Stimulated activated naive CD8-positive, alpha-beta T cell treated with anti-CD3 and anti-CD28 coated beads, Interleukin-15, amount 100 ng/mL, for 72 hours (primary cell): Measurements from ENCODE around the gene GUCY2D.

Experiments used
- ATAC-seq: fragments of 150-1000 bp; cut with Tn5 transposase; 2 replicates; pipeline ENCODE4 v1.10.0; 2021; ENCODE audit warnings: mild to moderate bottlenecking, moderate library complexity
- DNase-seq, 2 donors: peaks; one replicate each; pipeline ENCODE4 v3.0.0; 2021 to 2022
- H3K27ac Mint-ChIP-seq, 2 donors: one replicate each; pipeline ENCODE4 v1.8.0; 2022; ENCODE audit warnings: mild to moderate bottlenecking in 2 of 2, mixed read lengths in 2 of 2, moderate library complexity in 2 of 2
- H3K27me3 Mint-ChIP-seq: one replicate; pipeline ENCODE4 v1.8.0; 2022; ENCODE audit warnings: mixed read lengths
- H3K4me1 Mint-ChIP-seq: one replicate; pipeline ENCODE4 v1.8.0; 2022; ENCODE audit warnings: mild to moderate bottlenecking, mixed read lengths
- H3K4me3 Mint-ChIP-seq, 2 donors: one replicate each; pipeline ENCODE4 v1.8.0; 2022; ENCODE audit warnings: mild to moderate bottlenecking in 2 of 2, mixed read lengths in 2 of 2, moderate library complexity in 1 of 2
- H3K9me3 Mint-ChIP-seq, 2 donors: one replicate each; pipeline ENCODE4 v1.8.0; 2022; ENCODE audit warnings: mixed read lengths in 2 of 2

Gene GUCY2D

DNA sequence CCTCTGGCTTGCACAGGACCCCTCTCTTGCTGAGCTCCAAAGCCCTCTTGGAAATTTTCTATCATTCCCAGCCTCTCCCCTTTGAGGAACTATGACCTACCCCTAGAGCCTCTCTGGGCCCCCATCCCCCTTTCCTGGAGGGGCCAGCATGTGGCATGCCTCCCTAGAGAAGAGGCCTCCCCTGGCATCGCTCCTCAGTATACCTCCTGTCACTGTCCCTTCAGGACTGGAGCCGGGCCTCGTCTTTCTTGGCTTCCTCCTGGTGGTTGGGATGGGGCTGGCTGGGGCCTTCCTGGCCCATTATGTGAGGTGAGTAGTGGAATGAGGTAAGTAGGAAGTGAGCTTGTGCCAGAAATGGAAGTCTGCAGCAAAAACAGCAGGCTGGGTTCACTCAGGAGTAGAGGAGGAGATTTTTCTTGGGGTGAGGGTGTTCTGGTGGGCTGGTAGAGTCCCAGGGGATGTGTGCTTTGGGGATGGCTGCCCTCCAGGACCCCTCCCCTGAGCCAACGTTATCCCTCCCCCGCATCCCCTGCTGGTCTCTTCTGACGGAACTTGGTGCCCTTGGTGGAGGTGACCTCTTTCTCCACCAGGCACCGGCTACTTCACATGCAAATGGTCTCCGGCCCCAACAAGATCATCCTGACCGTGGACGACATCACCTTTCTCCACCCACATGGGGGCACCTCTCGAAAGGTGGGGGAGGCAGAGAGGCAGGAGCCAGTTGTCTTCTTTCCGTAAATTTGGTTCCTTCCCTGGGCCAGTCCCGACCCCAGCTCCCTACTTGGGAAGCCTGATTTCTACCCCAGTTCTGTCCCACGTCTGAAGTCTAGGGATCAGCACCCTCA is 4.6 kb downstream of the GUCY2D start:
- ATAC-seq = no peak
- Mint-ChIP-seq H3K4me3 (no peak overlapping the region), H3K27me3 (peaks cover 29% of the 10 kb centered on the region), H3K9me3 (no peaks in the 10 kb centered on the region), H3K27ac (no peak overlapping the region), H3K4me1 (peaks cover 6% of the 10 kb centered on the region)
- DNase-seq = no peak

DNA sequence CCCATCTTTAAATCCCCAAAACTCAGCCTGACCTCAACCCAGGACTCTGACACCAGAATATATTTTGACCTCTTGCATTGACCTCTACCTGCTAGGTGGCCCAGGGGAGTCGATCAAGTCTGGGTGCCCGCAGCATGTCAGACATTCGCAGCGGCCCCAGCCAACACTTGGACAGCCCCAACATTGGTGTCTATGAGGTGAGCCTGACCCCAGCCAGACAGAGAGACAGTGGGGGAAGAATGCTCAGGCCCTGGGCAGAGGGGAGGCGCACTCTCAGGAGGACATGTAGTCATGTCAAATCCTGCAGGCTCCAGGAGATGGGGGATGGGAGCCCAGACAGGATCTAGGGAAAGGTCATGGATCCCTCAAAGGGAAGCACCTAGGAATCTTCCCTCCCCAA is 5.4 kb downstream of the GUCY2D start:
- Mint-ChIP-seq H3K27me3 (peaks cover 23% of the 10 kb centered on the region), H3K4me3 (no peak overlapping the region), H3K9me3 (no peaks in the 10 kb centered on the region), H3K4me1 (no peaks in the 10 kb centered on the region), H3K27ac (no peak overlapping the region)
- ATAC-seq (no peak), DNase-seq (no peak)

- H3K4me3 Mint-ChIP-seq = no peak overlapping the region
- no peak overlapping the region for H3K27ac Mint-ChIP-seq
- peaks cover 21% of the 10 kb centered on the region for H3K4me1 Mint-ChIP-seq
- peaks cover 33% of the 10 kb centered on the region for H3K27me3 Mint-ChIP-seq
- no peak for ATAC-seq
- no peaks in the 10 kb centered on the region for H3K9me3 Mint-ChIP-seq
- DNase-seq = no peak
These were observed 9.7 kb downstream of the GUCY2D start for GRCh38 chr17:8012045-8012580.

DNA sequence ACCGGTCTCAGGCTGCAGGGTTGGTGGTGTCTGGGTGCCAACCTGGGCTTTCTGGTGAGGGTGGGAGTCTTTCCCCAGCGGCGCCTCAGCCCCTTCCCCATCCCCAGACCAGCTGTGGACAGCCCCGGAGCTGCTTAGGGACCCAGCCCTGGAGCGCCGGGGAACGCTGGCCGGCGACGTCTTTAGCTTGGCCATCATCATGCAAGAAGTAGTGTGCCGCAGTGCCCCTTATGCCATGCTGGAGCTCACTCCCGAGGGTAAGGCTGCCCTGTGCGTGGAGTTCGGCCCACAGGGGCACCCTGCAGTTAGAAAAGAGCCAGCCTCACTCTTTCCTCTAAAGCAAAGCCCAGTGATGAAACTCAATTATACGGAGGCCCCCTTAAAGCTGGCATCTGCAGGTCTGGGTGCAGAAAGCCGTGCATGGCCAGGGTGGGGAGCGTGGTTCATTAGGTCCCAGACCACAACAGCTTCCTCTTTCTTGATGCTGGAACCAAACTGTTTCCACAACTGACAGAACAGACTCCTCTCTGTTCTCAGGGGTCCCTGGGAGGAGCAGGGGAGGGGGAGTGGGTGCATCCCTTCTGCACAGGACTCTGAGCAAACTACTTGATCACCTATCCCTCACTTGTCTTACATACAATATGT is 10.7 kb downstream of the GUCY2D start:
- ATAC-seq (no peak), DNase-seq (no peak)
- Mint-ChIP-seq H3K27ac (no peak overlapping the region), H3K27me3 (peaks cover 38% of the 10 kb centered on the region), H3K4me3 (no peak overlapping the region), H3K9me3 (no peaks in the 10 kb centered on the region), H3K4me1 (peaks cover 26% of the 10 kb centered on the region)

DNA sequence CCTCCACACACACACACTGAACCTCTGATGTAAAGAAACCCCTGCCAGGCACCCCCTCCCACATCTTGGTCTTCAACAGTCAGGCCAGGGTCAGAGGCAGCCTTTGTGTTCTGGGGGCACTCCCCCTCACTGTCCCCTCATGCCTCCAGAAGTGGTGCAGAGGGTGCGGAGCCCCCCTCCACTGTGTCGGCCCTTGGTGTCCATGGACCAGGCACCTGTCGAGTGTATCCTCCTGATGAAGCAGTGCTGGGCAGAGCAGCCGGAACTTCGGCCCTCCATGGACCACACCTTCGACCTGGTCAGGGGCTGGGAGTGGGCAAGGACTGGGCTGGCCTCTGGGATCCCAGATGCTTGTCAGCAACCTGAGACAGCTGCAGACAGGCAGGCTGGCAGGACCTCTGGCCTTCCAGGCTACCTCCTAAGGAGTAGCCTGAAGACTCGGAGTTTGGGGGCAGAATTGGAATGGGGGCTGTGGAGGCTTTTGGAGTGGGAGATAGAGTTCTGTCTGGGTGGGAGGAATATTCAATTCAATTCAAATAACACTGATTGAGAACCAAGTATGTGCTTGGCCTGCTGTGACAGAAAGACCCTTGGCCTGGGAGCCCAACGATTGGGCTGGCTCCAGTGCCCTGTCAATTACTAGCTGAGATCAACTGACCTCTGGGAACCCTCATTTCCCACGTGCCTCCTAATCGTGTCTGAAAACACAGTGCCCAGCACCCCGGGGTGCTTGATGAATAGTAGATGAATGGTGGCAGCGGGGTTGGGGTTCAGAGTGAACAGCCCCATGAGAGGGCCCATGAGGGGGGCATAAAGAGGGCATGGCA is 11.5 kb downstream of the GUCY2D start:
- no peak for ATAC-seq

DNA sequence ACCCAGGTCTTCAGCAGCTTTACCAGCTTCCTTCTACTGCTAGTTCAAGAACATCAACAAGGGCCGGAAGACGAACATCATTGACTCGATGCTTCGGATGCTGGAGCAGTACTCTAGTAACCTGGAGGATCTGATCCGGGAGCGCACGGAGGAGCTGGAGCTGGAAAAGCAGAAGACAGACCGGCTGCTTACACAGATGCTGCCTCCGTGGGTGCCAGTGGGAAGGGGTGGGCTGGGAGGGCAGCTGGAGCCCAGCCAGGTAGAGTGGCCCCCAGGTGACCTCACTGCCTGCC is 12.1 kb downstream of the GUCY2D start:
- no peak overlapping the region for H3K27ac Mint-ChIP-seq
- H3K27me3 Mint-ChIP-seq = peaks cover 46% of the 10 kb centered on the region
- ATAC-seq = no peak
- H3K9me3 Mint-ChIP-seq = no peaks in the 10 kb centered on the region
- no peak for DNase-seq
- H3K4me1 Mint-ChIP-seq = peaks cover 31% of the 10 kb centered on the region
- no peak overlapping the region for H3K4me3 Mint-ChIP-seq

More for the DNA sequence above, 11.5 kb downstream of the GUCY2D start:
- no peak for DNase-seq
- peaks cover 46% of the 10 kb centered on the region for H3K27me3 Mint-ChIP-seq
- no peaks in the 10 kb centered on the region for H3K9me3 Mint-ChIP-seq
- H3K27ac Mint-ChIP-seq = no peak overlapping the region
- peaks cover 27% of the 10 kb centered on the region for H3K4me1 Mint-ChIP-seq
- no peak overlapping the region for H3K4me3 Mint-ChIP-seq

DNA sequence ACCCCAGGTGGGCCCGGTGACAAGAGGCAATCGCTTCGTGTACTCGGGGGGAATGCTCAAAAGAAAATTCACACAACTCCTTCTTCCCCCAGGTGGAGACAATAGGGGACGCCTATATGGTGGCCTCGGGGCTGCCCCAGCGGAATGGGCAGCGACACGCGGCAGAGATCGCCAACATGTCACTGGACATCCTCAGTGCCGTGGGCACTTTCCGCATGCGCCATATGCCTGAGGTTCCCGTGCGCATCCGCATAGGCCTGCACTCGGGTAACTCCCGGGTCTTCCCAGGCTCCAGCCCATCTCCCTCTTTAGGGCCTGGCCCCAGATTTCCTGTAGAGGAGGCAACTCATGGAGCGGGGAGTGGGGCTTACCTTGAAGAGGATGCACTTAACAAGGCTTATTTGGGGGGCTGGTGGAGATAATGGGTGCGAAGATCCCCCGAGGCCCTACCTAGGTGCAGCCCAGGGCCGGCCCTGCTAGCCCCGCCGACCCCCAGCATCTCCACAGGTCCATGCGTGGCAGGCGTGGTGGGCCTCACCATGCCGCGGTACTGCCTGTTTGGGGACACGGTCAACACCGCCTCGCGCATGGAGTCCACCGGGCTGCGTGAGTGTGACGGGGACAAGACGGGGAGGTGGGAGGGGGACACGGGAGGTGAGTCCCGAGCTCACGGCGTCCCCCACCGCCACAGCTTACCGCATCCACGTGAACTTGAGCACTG is 13.0 kb downstream of the GUCY2D start:
- DNase-seq (no peak), ATAC-seq (no peak)
- Mint-ChIP-seq H3K4me1 (peaks cover 35% of the 10 kb centered on the region), H3K9me3 (no peaks in the 10 kb centered on the region), H3K27me3 (peaks cover 46% of the 10 kb centered on the region), H3K4me3 (peak overlapping the region in 1 of 2 donors; percentile 18), H3K27ac (no peak overlapping the region)

DNA sequence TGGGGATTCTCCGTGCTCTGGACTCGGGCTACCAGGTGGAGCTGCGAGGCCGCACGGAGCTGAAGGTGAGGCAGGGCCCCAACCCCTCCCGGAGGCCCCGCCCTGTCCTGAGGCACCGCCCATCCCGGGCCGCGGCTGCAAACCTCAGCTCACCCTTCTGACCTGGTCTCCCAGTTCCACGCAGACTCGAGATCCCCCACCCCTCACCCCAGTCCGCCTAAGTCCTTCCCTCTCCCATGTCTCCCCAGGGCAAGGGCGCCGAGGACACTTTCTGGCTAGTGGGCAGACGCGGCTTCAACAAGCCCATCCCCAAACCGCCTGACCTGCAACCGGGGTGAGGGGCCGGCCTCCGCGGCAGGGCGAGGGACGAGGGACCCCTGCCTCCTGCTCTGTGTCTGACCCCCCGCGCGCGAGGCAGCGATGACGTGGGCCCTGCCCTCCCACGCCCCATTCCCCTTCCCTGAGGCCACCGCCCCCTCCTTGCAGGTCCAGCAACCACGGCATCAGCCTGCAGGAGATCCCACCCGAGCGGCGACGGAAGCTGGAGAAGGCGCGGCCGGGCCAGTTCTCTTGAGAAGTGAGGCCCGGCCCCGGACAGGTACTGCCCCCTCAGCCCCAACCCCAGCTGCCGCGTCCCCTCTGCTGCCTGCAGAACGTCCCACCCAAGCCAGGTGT is 13.7 kb downstream of the GUCY2D start:
- Mint-ChIP-seq H3K27me3 (peaks cover 46% of the 10 kb centered on the region), H3K4me3 (peak overlapping the region; percentile 78 to 88), H3K4me1 (peaks cover 35% of the 10 kb centered on the region), H3K9me3 (no peaks in the 10 kb centered on the region), H3K27ac (no peak overlapping the region)
- no peak for DNase-seq
- peak; percentile 42 for ATAC-seq

DNA sequence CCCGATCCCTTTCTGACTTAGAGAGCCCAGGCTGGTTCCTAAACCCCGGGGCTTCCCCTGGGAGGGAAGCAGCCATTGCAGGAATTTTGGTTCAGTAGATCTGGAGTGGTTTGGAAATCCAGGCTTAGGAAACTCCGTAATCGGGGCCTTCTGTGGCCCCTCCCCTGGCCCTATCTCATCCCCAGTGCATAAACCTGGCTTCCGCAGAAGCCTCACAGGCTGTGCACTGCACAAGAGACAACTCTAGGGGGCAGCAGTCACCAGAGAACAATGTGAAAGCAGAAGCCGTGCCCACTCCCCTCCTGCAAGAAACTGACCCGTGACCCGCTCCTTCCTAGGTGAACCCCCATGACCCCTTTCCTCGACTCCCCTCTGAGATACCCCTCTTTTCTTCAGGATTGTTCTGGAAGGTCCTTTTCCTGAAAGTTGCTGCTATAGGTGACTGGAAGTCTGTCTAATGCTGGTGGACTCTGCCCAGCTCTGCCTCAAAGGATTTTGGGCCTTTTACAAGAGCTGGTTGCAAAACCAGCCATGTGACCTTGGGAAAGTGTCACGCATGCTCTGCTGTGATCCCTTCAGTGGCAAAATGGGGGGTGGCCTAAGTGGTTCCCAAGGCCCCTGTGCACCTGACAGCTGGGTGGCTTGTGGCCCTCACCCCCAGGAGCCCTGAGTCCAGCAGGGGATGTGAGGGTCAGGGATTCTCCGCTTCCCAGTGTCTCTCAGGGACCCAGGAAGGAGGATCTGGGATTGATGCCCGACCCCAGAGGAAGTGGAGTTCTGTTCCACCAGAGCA is 14.4 kb downstream of the GUCY2D start:
- Mint-ChIP-seq H3K9me3 (no peaks in the 10 kb centered on the region), H3K4me1 (peaks cover 35% of the 10 kb centered on the region), H3K4me3 (peak overlapping the region; percentile 78 to 88), H3K27me3 (peaks cover 50% of the 10 kb centered on the region), H3K27ac (peak overlapping the region in 1 of 2 donors; percentile 75)
- peak; percentile 86 for ATAC-seq
- peak; percentile 59 to 67 for DNase-seq

DNA sequence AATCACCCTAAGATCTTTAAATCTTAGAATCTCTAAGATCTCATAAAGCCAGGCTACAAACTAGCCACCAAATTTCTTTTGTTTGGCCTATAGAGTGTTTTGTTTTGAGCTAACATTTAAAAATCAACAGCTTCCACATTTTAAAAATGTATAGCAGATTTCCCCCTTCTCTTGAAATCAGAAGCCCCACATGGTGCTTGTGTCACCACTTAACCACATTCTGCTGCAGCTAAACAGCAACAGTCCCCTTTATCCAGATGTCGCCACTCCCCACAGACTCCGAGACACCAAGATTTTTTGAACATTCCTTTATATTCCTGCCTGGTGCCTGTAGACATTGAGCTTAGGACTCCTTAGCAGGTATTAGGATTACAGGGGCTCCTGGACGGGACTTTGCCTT is 16.0 kb downstream of the GUCY2D start:
- Mint-ChIP-seq H3K27ac (no peak overlapping the region), H3K4me1 (peaks cover 32% of the 10 kb centered on the region), H3K4me3 (no peak overlapping the region), H3K27me3 (peaks cover 55% of the 10 kb centered on the region), H3K9me3 (no peaks in the 10 kb centered on the region)
- ATAC-seq = no peak
- no peak for DNase-seq

DNA sequence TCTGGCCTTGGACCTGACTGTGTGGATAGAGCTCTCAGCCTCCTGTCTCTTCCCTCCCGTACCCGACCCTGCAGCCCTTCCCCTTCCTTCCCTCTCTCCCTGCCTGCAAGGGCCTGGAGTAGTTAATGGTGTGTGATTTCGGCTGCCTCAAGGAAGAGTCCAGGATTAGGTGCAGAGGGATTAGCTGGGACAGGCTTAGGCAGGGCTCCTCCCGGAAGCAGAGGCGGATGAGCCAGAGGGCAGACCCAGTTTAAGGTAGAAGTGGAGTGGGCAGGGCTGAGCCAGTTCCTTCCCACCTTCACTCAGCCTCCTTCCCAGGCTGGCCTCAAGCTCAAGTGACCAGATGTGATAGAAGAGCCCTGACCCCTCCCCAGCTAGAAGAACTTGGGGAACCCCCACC is 16.8 kb downstream of the GUCY2D start:
- H3K27ac Mint-ChIP-seq = no peak overlapping the region
- no peaks in the 10 kb centered on the region for H3K9me3 Mint-ChIP-seq
- no peak overlapping the region for H3K4me3 Mint-ChIP-seq
- peaks cover 48% of the 10 kb centered on the region for H3K27me3 Mint-ChIP-seq
- ATAC-seq (no peak), DNase-seq (no peak)
- peaks cover 26% of the 10 kb centered on the region for H3K4me1 Mint-ChIP-seq

DNA sequence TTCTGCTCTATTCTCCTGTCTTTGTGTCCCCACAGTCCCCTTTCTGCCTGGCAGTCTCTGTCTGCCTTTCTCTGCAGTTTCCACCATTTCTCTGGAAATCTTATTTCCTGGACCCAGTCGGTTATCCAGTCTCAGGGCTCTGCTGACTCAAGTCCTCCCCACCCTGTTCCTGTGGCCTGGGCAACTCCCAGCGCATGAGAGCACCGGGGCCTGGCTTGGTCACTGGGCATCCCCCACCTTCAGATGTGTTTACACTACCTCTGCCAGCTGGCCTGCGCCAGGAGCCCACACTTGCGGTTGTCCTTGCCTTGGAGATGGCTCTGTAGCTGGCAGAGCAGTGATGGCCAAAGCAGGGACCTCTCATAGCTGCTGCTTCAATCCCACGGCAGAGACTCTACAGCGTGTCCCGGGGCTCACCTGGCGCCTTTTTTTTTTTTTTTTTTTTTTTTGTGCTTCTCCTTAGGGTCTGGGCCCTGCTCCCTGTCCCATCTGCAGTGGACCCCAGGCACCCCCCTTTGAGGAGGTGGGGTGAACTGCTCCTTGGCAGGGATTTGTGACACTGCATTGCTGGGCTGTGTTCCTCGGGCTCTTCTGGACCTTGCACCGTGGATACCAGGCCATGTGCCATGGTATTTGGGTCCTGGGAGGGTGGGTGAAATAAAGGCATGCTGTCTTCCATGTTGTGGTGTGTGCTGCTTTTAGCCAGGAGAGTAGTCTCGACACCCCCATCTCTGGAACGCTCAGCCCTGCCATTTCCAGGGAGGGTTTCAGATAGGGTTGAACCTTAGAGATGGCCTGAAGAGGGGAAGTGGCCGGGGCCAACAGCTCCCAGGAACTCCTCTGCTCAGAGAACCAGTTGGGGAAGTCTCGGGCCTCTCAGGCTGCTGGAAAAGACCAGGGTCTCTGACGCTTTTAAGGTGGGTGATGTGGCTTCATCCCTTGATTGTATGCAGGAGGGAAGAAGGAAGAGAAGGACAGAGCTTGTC is 17.5 kb downstream of the GUCY2D start:
- peaks cover 49% of the 10 kb centered on the region for H3K27me3 Mint-ChIP-seq
- DNase-seq (no peak), ATAC-seq (peak; percentile 58)
- peak overlapping the region; percentile 16 to 23 for H3K4me3 Mint-ChIP-seq
- no peak overlapping the region for H3K27ac Mint-ChIP-seq
- H3K4me1 Mint-ChIP-seq = peaks cover 26% of the 10 kb centered on the region
- no peaks in the 10 kb centered on the region for H3K9me3 Mint-ChIP-seq
